K562 (cell line): ENCODE results near the gene EFNA5. TPM values are rescaled to one million over a fixed set of nuclear protein-coding genes. Genes with fewer than 3 reads are reported as not detected.

Experiments used
- ATAC-seq: fragments of 200-7000 bp; cut with Tn5 transposase; 3 replicates; pipeline ENCODE4 v1.9.1; 2020; ENCODE audit warnings: moderate library complexity
- BruUV-seq: library from RNA; stranded (reverse); fragments of 400-500 nt; replicated peaks from 2 replicates; lab custom pipeline; 2021; lab: Mats Ljungman, UMichigan
- CTCF ChIA-PET: fragments of 300-600 bp; formaldehyde crosslinking; extraction: SDS; loops from one replicate; lab custom pipeline; 2021; ENCODE audit warnings: low intra/inter-chr PET ratio; lab: Yijun Ruan, JAX
- POLR2A ChIA-PET: fragments of 300-600, 350-650 bp; sonication (Branson Sonifier 250); formaldehyde crosslinking; extraction: SDS; loops from one replicate; lab custom pipeline; 2021; ENCODE audit warnings: antibody characterized with exemption, inconsistent platforms; lab: Yijun Ruan, JAX
- DNase-seq, 4 experiments: peaks; one replicate each; pipeline versions ENCODE4 v3.0.0 to v3.0.0-alpha.2; 2011 to 2018; ENCODE audit warnings: low spot score in 3 of 4, mixed read lengths in 3 of 4; ENCODE audit errors: extremely low read depth in 1 of 4
- FAIRE-seq: peaks from 2 replicates; lab custom pipeline; 2011; peaks lifted over from hg19 to GRCh38; lab: Jason Lieb, UNC
- H2AFZ ChIP-seq: 2 replicates; pipeline ENCODE4 v1.6.0; 2011; ENCODE audit warnings: low read depth, low read length, control low read depth, inconsistent platforms
- H3K27ac ChIP-seq: fragments of 200-600 bp; 3 replicates; pipeline ENCODE4 v1.8.0; 2011; ENCODE audit warnings: low read depth, mild to moderate bottlenecking, control low read depth, inconsistent platforms, low read length, moderate library complexity, mixed read lengths; ENCODE audit errors: extremely low read depth
- H3K27me3 ChIP-seq, 2 experiments: fragments of 300-600 bp in 1 of 2; 2 replicates in 1 of 2; 3 replicates in 1 of 2; pipeline versions ENCODE4 v1.6.0 to v1.8.0; 2011; ENCODE audit warnings: inconsistent platforms in 2 of 2, low read length in 2 of 2, mild to moderate bottlenecking in 1 of 2, mixed read lengths in 1 of 2, moderate library complexity in 1 of 2; ENCODE audit not compliant: control insufficient read depth in 2 of 2, insufficient read depth in 2 of 2
- H3K36me3 ChIP-seq: fragments of 300-600 bp; 3 replicates; pipeline ENCODE4 v1.8.0; 2011; ENCODE audit warnings: mild to moderate bottlenecking, low read length, inconsistent platforms; ENCODE audit not compliant: control insufficient read depth, insufficient read depth
- H3K4me1 ChIP-seq, 2 experiments: fragments of 200-600 bp in 1 of 2; replicated peaks in 1 of 2; 2 replicates in 1 of 2; 3 replicates in 1 of 2; pipeline versions ENCODE4 v1.5.1 to v1.8.0; 2011; ENCODE audit warnings: inconsistent platforms in 2 of 2, low read length in 2 of 2, mild to moderate bottlenecking in 1 of 2, mixed read lengths in 1 of 2, moderate library complexity in 1 of 2; ENCODE audit not compliant: control insufficient read depth in 2 of 2, insufficient read depth in 2 of 2
- H3K4me2 ChIP-seq: 2 replicates; pipeline ENCODE4 v1.6.1; 2011; ENCODE audit warnings: low read length, control low read depth, inconsistent platforms, mixed read lengths; ENCODE audit not compliant: insufficient read depth
- H3K4me3 ChIP-seq: fragments of 200-600 bp; sonication (generic), shearing (Covaris generic); 2 replicates; pipeline ENCODE4 v1.5.1; 2016; ENCODE audit warnings: control low read depth, inconsistent platforms
- H3K79me2 ChIP-seq: fragments of 200-600 bp; 3 replicates; pipeline ENCODE4 v1.8.0; 2011; ENCODE audit warnings: low read length, inconsistent platforms; ENCODE audit not compliant: control insufficient read depth, insufficient read depth
- H3K9ac ChIP-seq, 2 experiments: 2 replicates each; pipeline versions ENCODE4 v1.6.0 to v1.6.1; 2011; ENCODE audit warnings: low read depth in 2 of 2, low read length in 2 of 2, control low read depth in 1 of 2, inconsistent platforms in 1 of 2, mild to moderate bottlenecking in 1 of 2, mixed read lengths in 1 of 2; ENCODE audit not compliant: insufficient read depth in 1 of 2
- H3K9me1 ChIP-seq: one replicate; pipeline ENCODE4 v1.6.0; 2011; ENCODE audit warnings: inconsistent platforms, mild to moderate bottlenecking, low read length, moderate library complexity; ENCODE audit not compliant: control insufficient read depth, insufficient read depth
- H3K9me3 ChIP-seq: replicated peaks from 2 replicates; pipeline ENCODE4 v1.5.1; 2011; ENCODE audit warnings: low read depth, low read length, inconsistent platforms; ENCODE audit not compliant: control insufficient read depth, insufficient read depth
- H4K20me1 ChIP-seq: replicated peaks from 2 replicates; pipeline ENCODE4 v1.6.1; 2011; ENCODE audit warnings: low read length, inconsistent platforms, mixed read lengths; ENCODE audit not compliant: control insufficient read depth, insufficient read depth
- CBX3 ChIP-seq, 2 experiments: IDR thresholded peaks; 1 replicate in 1 of 2; 2 replicates in 1 of 2; pipeline ENCODE4 v1.6.1; 2012; ENCODE audit warnings: inconsistent platforms in 2 of 2, low read length in 2 of 2, borderline replicate concordance in 1 of 2, control low read depth in 1 of 2
- CUX1 ChIP-seq: fragments of 200-800 bp; sonication (Bioruptor generic); IDR thresholded peaks from 2 replicates; pipeline ENCODE4 v1.6.1; 2016; ENCODE audit warnings: missing genetic modification characterization, missing compliant biosample characterization
- GABPA ChIP-seq: fragments of 200-800 bp; sonication (Bioruptor generic); conservative IDR thresholded peaks from 2 replicates; pipeline ENCODE4 v1.6.1; 2016; ENCODE audit warnings: low read depth, missing genetic modification characterization, missing compliant biosample characterization
- HMG20A ChIP-seq: fragments of 450-650 bp; formaldehyde crosslinking; conservative IDR thresholded peaks from 2 replicates; pipeline ENCODE4 v1.4.0; 2020; ENCODE audit warnings: mild to moderate bottlenecking, mixed read lengths
- HNRNPUL1 ChIP-seq: fragments of 200-400 bp; formaldehyde crosslinking; IDR thresholded peaks from 2 replicates; pipeline ENCODE4 v1.6.1; 2017; ENCODE audit warnings: low read length
- NFYB ChIP-seq: IDR thresholded peaks from 2 replicates; pipeline ENCODE4 v1.6.1; 2011; ENCODE audit warnings: mild to moderate bottlenecking, moderate library complexity; ENCODE audit not compliant: insufficient read length; ENCODE audit errors: extremely low read depth
- ZKSCAN3 ChIP-seq: fragments of 250-450 bp; sonication (Bioruptor Pico); IDR thresholded peaks from 2 replicates; pipeline ENCODE4 v1.4.0; 2020
- ZNF121 ChIP-seq: sonication (generic); formaldehyde crosslinking; conservative IDR thresholded peaks from 2 replicates; pipeline ENCODE4 v1.8.0; 2022; ENCODE audit warnings: missing genetic modification reagents
- ZNF143 ChIP-seq: sonication (generic); formaldehyde crosslinking; IDR thresholded peaks from 2 replicates; pipeline ENCODE4 v1.9.0; 2022; ENCODE audit warnings: mild to moderate bottlenecking, missing genetic modification reagents
- WGBS: fragments of 100-300 bp; shearing (Covaris generic); methylation state at CpG from one replicate; pipeline ENCODE4 v1.1.6; 2016; ENCODE audit warnings: low coverage, mixed read lengths; ENCODE audit not compliant: insufficient coverage; ENCODE audit errors: missing lambda C conversion rate; 5-methylcytosine and 5-hydroxymethylcytosine counted together
- in situ Hi-C: fragments of 300-500 bp; cut with MboI; formaldehyde crosslinking; loops from 4 replicates; pipeline ENCODE4 v1.15.0; 2018; ENCODE audit warnings: inconsistent platforms, mixed read lengths
- intact Hi-C: fragments of 100-400 bp; cut with micrococcal nuclease; formaldehyde crosslinking; loops from 2 replicates; pipeline ENCODE4 v1.14.2; 2022
- polyA plus RNA-seq, 8 experiments: library from polyadenylated mRNA; depleted of rRNA in 4 of 8; stranded (reverse) in 5 of 8; unstranded in 3 of 8; fragments of >200 nt; fragmentation: Nextera tagmentation in 2 of 8; fragmentation: Illumina TruSeq in 1 of 8; extraction: Ambion mirVana in 2 of 8; extraction: Trizol in 1 of 8; gene quantifications; 2 replicates each; pipeline versions ENCODE4 v1.2.1 to v1.2.3, GENCODE V29; 2011 to 2014; ENCODE audit warnings: inconsistent platforms in 1 of 8, missing spikeins in 1 of 8
- total RNA-seq, 7 experiments: library from RNA; depleted of rRNA in 6 of 7; stranded (reverse); fragments of >200 nt in 6 of 7; fragmentation: Illumina TruSeq in 2 of 7; extraction: Trizol in 2 of 7; gene quantifications; 2 replicates each; pipeline versions ENCODE4 v1.2.1 to v1.2.3, GENCODE V29; 2011 to 2021; ENCODE audit warnings: low replicate concordance in 1 of 7
- TF ChIP-seq, protein P1 (sequence below), 2 experiments: fragments of 450-650 bp; conservative IDR thresholded peaks; 2 replicates each; pipeline ENCODE4 v1.6.1; 2017; ENCODE audit warnings: mild to moderate bottlenecking in 2 of 2, moderate library complexity in 2 of 2
- TF ChIP-seq, protein P2 (sequence below): sonication (generic); formaldehyde crosslinking; IDR thresholded peaks from 2 replicates; pipeline ENCODE4 v1.8.1; 2023; ENCODE audit warnings: mild to moderate bottlenecking, missing genetic modification reagents

Gene EFNA5
- total and polyA plus RNA-seq, 9 of the 15 experiments (the other 6 are each of a cell fraction or from before 2014, with no cell fraction given), result 0.20 TPM; not detected in 8

DNA sequence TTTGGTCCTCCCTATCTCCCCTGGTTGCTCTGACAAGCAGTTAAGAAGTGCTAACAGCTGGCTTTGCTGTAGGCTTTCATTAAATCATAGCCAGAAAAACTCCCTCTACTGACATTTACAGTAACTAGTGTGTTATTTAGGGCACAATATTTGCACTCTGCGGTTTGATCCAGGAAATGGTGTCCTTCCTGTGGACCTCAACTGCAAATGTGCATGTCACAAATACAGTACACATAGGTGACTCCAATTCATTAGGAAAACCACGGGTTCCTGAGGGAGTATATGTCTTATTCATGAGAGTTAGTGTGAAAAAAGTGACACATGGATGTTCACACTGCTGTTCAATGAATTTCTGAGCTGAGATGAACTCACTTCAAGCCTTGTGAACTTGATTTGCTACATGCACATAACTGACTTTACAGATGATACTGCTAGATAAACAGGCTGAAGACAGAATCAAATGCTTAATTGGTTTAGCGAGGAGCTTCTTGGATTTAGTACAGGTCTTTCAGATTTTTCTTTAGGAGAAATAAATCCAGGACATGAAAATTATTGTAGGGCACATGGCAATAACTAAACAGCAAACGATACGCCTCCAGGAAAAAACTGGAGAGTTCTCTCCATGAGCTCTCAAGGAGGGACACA is 281.5 kb downstream of the EFNA5 start:
- Histone ChIP-seq H3K4me2 (no peak overlapping the region), H3K4me1 (no peaks in the 10 kb centered on the region), H3K4me3 (no peak overlapping the region), H3K36me3 (no peaks in the 10 kb centered on the region), H3K27ac (no peak overlapping the region), H3K79me2 (no peaks in the 10 kb centered on the region), H3K9me1 (no peaks in the 10 kb centered on the region), H3K9ac (no peak overlapping the region), H2AFZ (no peak overlapping the region), H3K27me3 (no peaks in the 10 kb centered on the region), H4K20me1 (no peaks in the 10 kb centered on the region), H3K9me3 (no peaks in the 10 kb centered on the region)
- 2% methylated on average over 5 of the region's 5 CpGs for WGBS
- no TSS peak for BruUV-seq
- DNase-seq (no peak), ATAC-seq (no peak), FAIRE-seq (no peak)
- ChIA-PET POLR2A (no interaction called here), CTCF (no interaction called here)
- in situ Hi-C loops (no loop called here), intact Hi-C loops (no loop called here)
- no peak for TF ChIP-seq CUX1 (CRISPR knock-in tag)
- TF ChIP-seq ZNF143 (CRISPR knock-in tag), result no peak
- TF ChIP-seq, protein P1, sequence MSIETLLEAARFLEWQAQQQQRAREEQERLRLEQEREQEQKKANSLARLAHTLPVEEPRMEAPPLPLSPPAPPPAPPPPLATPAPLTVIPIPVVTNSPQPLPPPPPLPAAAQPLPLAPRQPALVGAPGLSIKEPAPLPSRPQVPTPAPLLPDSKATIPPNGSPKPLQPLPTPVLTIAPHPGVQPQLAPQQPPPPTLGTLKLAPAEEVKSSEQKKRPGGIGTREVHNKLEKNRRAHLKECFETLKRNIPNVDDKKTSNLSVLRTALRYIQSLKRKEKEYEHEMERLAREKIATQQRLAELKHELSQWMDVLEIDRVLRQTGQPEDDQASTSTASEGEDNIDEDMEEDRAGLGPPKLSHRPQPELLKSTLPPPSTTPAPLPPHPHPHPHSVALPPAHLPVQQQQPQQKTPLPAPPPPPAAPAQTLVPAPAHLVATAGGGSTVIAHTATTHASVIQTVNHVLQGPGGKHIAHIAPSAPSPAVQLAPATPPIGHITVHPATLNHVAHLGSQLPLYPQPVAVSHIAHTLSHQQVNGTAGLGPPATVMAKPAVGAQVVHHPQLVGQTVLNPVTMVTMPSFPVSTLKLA (conservative IDR thresholded peaks at IDR 0.05), result no peak
- no peak for TF ChIP-seq ZNF121 (CRISPR knock-in tag)
- no peak for TF ChIP-seq HMG20A (CRISPR knock-in tag)
- no peak for TF ChIP-seq HNRNPUL1
- no peak for TF ChIP-seq CBX3 (IDR thresholded peaks at IDR 0.05; ENCODE audit: borderline replicate concordance in 1 of 2, low read length in 2 of 2)
- no peak for TF ChIP-seq GABPA
- TF ChIP-seq, protein P2, sequence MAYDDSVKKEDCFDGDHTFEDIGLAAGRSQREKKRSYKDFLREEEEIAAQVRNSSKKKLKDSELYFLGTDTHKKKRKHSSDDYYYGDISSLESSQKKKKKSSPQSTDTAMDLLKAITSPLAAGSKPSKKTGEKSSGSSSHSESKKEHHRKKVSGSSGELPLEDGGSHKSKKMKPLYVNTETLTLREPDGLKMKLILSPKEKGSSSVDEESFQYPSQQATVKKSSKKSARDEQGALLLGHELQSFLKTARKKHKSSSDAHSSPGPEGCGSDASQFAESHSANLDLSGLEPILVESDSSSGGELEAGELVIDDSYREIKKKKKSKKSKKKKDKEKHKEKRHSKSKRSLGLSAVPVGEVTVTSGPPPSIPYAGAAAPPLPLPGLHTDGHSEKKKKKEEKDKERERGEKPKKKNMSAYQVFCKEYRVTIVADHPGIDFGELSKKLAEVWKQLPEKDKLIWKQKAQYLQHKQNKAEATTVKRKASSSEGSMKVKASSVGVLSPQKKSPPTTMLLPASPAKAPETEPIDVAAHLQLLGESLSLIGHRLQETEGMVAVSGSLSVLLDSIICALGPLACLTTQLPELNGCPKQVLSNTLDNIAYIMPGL, result no peak
- TF ChIP-seq NFYB, result no peak
- no peak for TF ChIP-seq ZKSCAN3
